H1 (cell line): ENCODE data around the gene KCNMB1. TPM values are rescaled to one million over a fixed set of nuclear protein-coding genes. Genes with fewer than 3 reads are reported as not detected.

Source experiments
- CTCF ChIA-PET: fragments of 300-600 bp; sonication (Branson Sonifier 250); formaldehyde crosslinking; loops from one replicate; lab custom pipeline; 2021; ENCODE audit not compliant: partially characterized antibody; lab: Charles Lee
- POLR2A ChIA-PET: fragments of 300-600 bp; sonication (Branson Sonifier 250); formaldehyde crosslinking; loops from one replicate; lab custom pipeline; 2021; ENCODE audit warnings: inconsistent platforms; ENCODE audit not compliant: partially characterized antibody; lab: Charles Lee
- DNase-seq, 2 experiments: peaks; one replicate each; pipeline versions ENCODE4 v3.0.0 to v3.0.0-alpha.2; 2010 to 2022; ENCODE audit warnings: low spot score in 2 of 2, low read depth in 1 of 2, mixed read lengths in 1 of 2
- FAIRE-seq: peaks from 2 replicates; lab custom pipeline; 2011; peaks lifted over from hg19 to GRCh38; lab: Jason Lieb, UNC
- H2AFZ ChIP-seq: 2 replicates; pipeline ENCODE4 v1.8.1; 2012; ENCODE audit warnings: low read length, inconsistent platforms
- H2AK5ac ChIP-seq: 2 replicates; pipeline ENCODE4 v1.6.1; 2013; ENCODE audit warnings: low read depth, low read length
- H2BK120ac ChIP-seq: replicated peaks from 2 replicates; pipeline ENCODE3; 2013; ENCODE audit warnings: low read depth, low read length, inconsistent platforms
- H2BK12ac ChIP-seq: 2 replicates; pipeline ENCODE4 v1.6.1; 2013; ENCODE audit warnings: low read depth, low read length
- H2BK15ac ChIP-seq: 2 replicates; pipeline ENCODE4 v1.6.1; 2013; ENCODE audit warnings: low read length
- H2BK20ac ChIP-seq: 2 replicates; pipeline ENCODE4 v1.6.1; 2013; ENCODE audit warnings: low read length
- H2BK5ac ChIP-seq: 2 replicates; pipeline ENCODE4 v1.6.1; 2013; ENCODE audit warnings: low read depth, low read length
- H3K14ac ChIP-seq: 2 replicates; pipeline ENCODE4 v1.6.1; 2013; ENCODE audit warnings: inconsistent platforms; ENCODE audit not compliant: insufficient read length
- H3K18ac ChIP-seq: 2 replicates; pipeline ENCODE4 v1.6.1; 2013; ENCODE audit warnings: low read length; ENCODE audit errors: extremely low read depth
- H3K23ac ChIP-seq: 2 replicates; pipeline ENCODE4 v1.6.1; 2013; ENCODE audit warnings: inconsistent platforms; ENCODE audit not compliant: insufficient read length
- H3K23me2 ChIP-seq: 2 replicates; pipeline ENCODE4 v1.6.1; 2013; ENCODE audit warnings: low read depth, low read length
- H3K27ac ChIP-seq: 2 replicates; pipeline ENCODE4 v1.6.1; 2011; ENCODE audit warnings: low read depth, low read length, inconsistent platforms
- H3K27me3 ChIP-seq, 4 experiments: replicated peaks in 1 of 4; 1 replicate in 1 of 4; 2 replicates in 3 of 4; pipeline versions ENCODE4 v1.6.1 to v1.8.1; 2011 to 2013; ENCODE audit warnings: low read length in 3 of 4, mild to moderate bottlenecking in 3 of 4, inconsistent platforms in 2 of 4, mixed read lengths in 2 of 4, moderate library complexity in 1 of 4; ENCODE audit not compliant: control insufficient read depth in 3 of 4, insufficient read depth in 3 of 4; ENCODE audit errors: extremely low read depth in 1 of 4
- H3K36me3 ChIP-seq, 4 experiments: 2 replicates each; pipeline versions ENCODE4 v1.6.1 to v1.8.1; 2011 to 2013; ENCODE audit warnings: mild to moderate bottlenecking in 4 of 4, low read length in 3 of 4, moderate library complexity in 2 of 4, control low read depth in 1 of 4, inconsistent platforms in 1 of 4; ENCODE audit not compliant: insufficient read depth in 4 of 4, control insufficient read depth in 2 of 4
- H3K4ac ChIP-seq: replicated peaks from 2 replicates; pipeline ENCODE3; 2013; ENCODE audit warnings: low read length, low read depth, mixed read lengths, inconsistent platforms; ENCODE audit not compliant: insufficient read length
- H3K4me1 ChIP-seq, 4 experiments: replicated peaks in 1 of 4; 1 replicate in 1 of 4; 2 replicates in 3 of 4; pipeline versions ENCODE4 v1.6.1 to v1.8.1; 2011 to 2013; ENCODE audit warnings: low read length in 3 of 4, inconsistent platforms in 2 of 4, mixed read lengths in 1 of 4; ENCODE audit not compliant: insufficient read depth in 4 of 4, control insufficient read depth in 3 of 4
- H3K4me2 ChIP-seq, 2 experiments: 2 replicates each; pipeline versions ENCODE4 v1.6.1 to v1.8.1; 2011 to 2013; ENCODE audit warnings: low read depth in 2 of 2, low read length in 2 of 2, control low read depth in 1 of 2, inconsistent platforms in 1 of 2, mild to moderate bottlenecking in 1 of 2; ENCODE audit not compliant: insufficient read depth in 1 of 2
- H3K4me3 ChIP-seq, 4 experiments: fragments of 200-600, 300-600 bp in 1 of 4; sonication (generic), shearing (Covaris generic), sonication (Bioruptor Twin) in 1 of 4; 2 replicates each; pipeline versions ENCODE4 v1.5.1 to v1.8.1; 2011 to 2016; ENCODE audit warnings: low read length in 4 of 4, low read depth in 3 of 4, control low read depth in 2 of 4, inconsistent platforms in 2 of 4, mild to moderate bottlenecking in 2 of 4, mixed read lengths in 1 of 4, moderate library complexity in 1 of 4; ENCODE audit not compliant: insufficient read depth in 2 of 4; ENCODE audit errors: extremely low read depth in 1 of 4
- H3K56ac ChIP-seq: replicated peaks from 2 replicates; pipeline ENCODE3; 2013; ENCODE audit warnings: low read depth, mild to moderate bottlenecking, mixed read lengths, low read length, inconsistent platforms; ENCODE audit not compliant: insufficient read length
- H3K79me1 ChIP-seq: 2 replicates; pipeline ENCODE4 v1.6.1; 2013; ENCODE audit warnings: low read depth, low read length, control low read depth
- H3K79me2 ChIP-seq, 2 experiments: 2 replicates each; pipeline versions ENCODE4 v1.6.1 to v1.8.1; 2012 to 2013; ENCODE audit warnings: low read length in 2 of 2, mild to moderate bottlenecking in 2 of 2, inconsistent platforms in 1 of 2; ENCODE audit not compliant: insufficient read depth in 2 of 2, control insufficient read depth in 1 of 2
- H3K9ac ChIP-seq, 4 experiments: replicated peaks in 1 of 4; 1 replicate in 1 of 4; 2 replicates in 3 of 4; pipeline versions ENCODE4 v1.6.1 to v1.8.1; 2011 to 2013; ENCODE audit warnings: low read depth in 3 of 4, low read length in 3 of 4, control low read depth in 2 of 4, mild to moderate bottlenecking in 2 of 4, moderate library complexity in 2 of 4, inconsistent platforms in 1 of 4; ENCODE audit errors: extremely low read depth in 1 of 4
- H3K9me3 ChIP-seq, 2 experiments: 2 replicates each; pipeline versions ENCODE4 v1.6.1 to v1.8.1; 2012 to 2013; ENCODE audit warnings: mild to moderate bottlenecking in 2 of 2, moderate library complexity in 2 of 2, control low read depth in 1 of 2, inconsistent platforms in 1 of 2, low read depth in 1 of 2, low read length in 1 of 2, mixed read lengths in 1 of 2; ENCODE audit not compliant: insufficient read depth in 2 of 2
- H4K20me1 ChIP-seq, 2 experiments: replicated peaks in 1 of 2; 2 replicates each; pipeline versions ENCODE3 to v1.8.1; 2011 to 2013; ENCODE audit warnings: inconsistent platforms in 2 of 2, low read length in 2 of 2, mild to moderate bottlenecking in 1 of 2; ENCODE audit not compliant: insufficient read depth in 2 of 2, control insufficient read depth in 1 of 2
- H4K5ac ChIP-seq: 2 replicates; pipeline ENCODE4 v1.6.1; 2013; ENCODE audit warnings: low read length, low read depth, mixed read lengths, inconsistent platforms; ENCODE audit not compliant: insufficient read length
- H4K8ac ChIP-seq: 2 replicates; pipeline ENCODE4 v1.8.0; 2013; ENCODE audit warnings: mild to moderate bottlenecking, moderate library complexity, low read length, inconsistent platforms; ENCODE audit not compliant: insufficient read depth; ENCODE audit errors: extremely low read depth
- H4K91ac ChIP-seq: replicated peaks from 2 replicates; pipeline ENCODE3; 2013; ENCODE audit warnings: low read length, mixed read lengths, inconsistent platforms; ENCODE audit not compliant: insufficient read length
- CHD2 ChIP-seq: IDR thresholded peaks from 2 replicates; pipeline ENCODE4 v1.6.1; 2012; ENCODE audit warnings: low read length, improper control_type of control experiment
- CREB1 ChIP-seq: IDR thresholded peaks from 2 replicates; pipeline ENCODE4 v1.6.1; 2012; ENCODE audit warnings: inconsistent platforms
- CTBP2 ChIP-seq: IDR thresholded peaks from 2 replicates; pipeline ENCODE4 v1.7.0; 2011; ENCODE audit warnings: borderline replicate concordance, mild to moderate bottlenecking, moderate library complexity, mixed read lengths, low read length; ENCODE audit not compliant: insufficient read depth, insufficient read length
- SIN3A ChIP-seq, 2 experiments: IDR thresholded peaks in 1 of 2; conservative IDR thresholded peaks in 1 of 2; 2 replicates each; pipeline ENCODE4 v1.6.1; 2011 to 2012; ENCODE audit warnings: low read length in 2 of 2, improper control_type of control experiment in 1 of 2, low read depth in 1 of 2, mild to moderate bottlenecking in 1 of 2
- WGBS, 2 experiments: shearing (Covaris generic) in 1 of 2; methylation state at CpG; one replicate each; pipeline versions ENCODE4 v1.1.6 to v1.1.7; 2013 to 2015; ENCODE audit warnings: low lambda C conversion rate in 2 of 2, mixed read lengths in 2 of 2, inconsistent platforms in 1 of 2, low coverage in 1 of 2, missing lambda C conversion rate in 1 of 2; ENCODE audit not compliant: insufficient replicate concordance in 2 of 2, insufficient coverage in 1 of 2, insufficient read length in 1 of 2; ENCODE audit errors: extremely low coverage in 1 of 2, missing lambda C conversion rate in 1 of 2; 5-methylcytosine and 5-hydroxymethylcytosine counted together
- polyA plus RNA-seq, 7 experiments: library from polyadenylated mRNA; depleted of rRNA in 3 of 7; stranded (reverse) in 5 of 7; unstranded in 2 of 7; fragments of >200 nt in 5 of 7; fragments of 200-250 nt in 2 of 7; gene quantifications; 1 replicate in 5 of 7; 2 replicates in 1 of 7; 4 replicates in 1 of 7; pipeline versions ENCODE4 v1.2.1 to v1.2.3, GENCODE V29; 2011 to 2013; ENCODE audit warnings: missing spikeins in 2 of 7, mixed read lengths in 2 of 7
- total RNA-seq: library from RNA; stranded (reverse); fragmentation: NEBNext Ultra II Directional; extraction: Animal tissue kit (Norgen Biotek cat#: 25700); gene quantifications from 2 replicates; pipeline ENCODE4 v1.2.1, GENCODE V29; 2021

Gene KCNMB1
- total and polyA plus RNA-seq, 2 of the 8 experiments (the other 6 are each of a cell fraction or from before 2014, with no cell fraction given): 0.08 to 0.19 TPM

DNA sequence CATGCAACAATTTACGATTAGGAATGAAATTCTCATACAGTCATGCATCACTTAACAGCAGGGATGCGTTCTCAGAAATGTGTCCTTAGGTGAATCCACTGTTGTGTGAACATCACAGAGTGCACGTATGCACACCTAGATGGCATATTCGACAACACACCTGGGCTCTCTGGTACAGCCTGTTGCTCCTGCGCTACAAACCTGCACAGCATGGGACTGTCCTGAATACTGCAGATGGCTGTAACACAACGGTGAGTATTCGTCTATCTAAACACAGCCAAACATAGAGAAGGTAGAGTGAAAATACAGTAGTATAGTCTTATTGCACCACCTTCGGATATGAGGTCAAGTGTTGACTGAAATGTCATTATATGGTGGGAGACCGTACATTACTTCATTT is 47.6 kb downstream of the KCNMB1 start:
- H3K27ac ChIP-seq: no peak overlapping the region
- no peak overlapping the region for H2BK12ac ChIP-seq
- no peak overlapping the region for H3K4me3 ChIP-seq
- no peak overlapping the region for H3K14ac ChIP-seq
- H3K79me2 ChIP-seq: no peaks in the 10 kb centered on the region
- no peak for FAIRE-seq
- peak overlapping the region; percentile 74; the same call in 1 of the 2 replicates for H2BK15ac ChIP-seq
- no peak overlapping the region for H2BK120ac ChIP-seq
- H2BK20ac ChIP-seq: no peak overlapping the region
- ChIA-PET CTCF (interaction anchor here (0.6 to 5.9 kb wide), 11 partner anchors 7 to 133 kb away, joined by 3 to 77 read pairs (median 5); no protein-coding TSS in a partner anchor), POLR2A (no interaction called here)
- H3K23ac ChIP-seq: no peak overlapping the region
- H4K8ac ChIP-seq: no peak overlapping the region
- H2AFZ ChIP-seq: no peak overlapping the region
- no peak overlapping the region for H3K4ac ChIP-seq
- no peaks in the 10 kb centered on the region for H4K20me1 ChIP-seq
- H3K18ac ChIP-seq: no peak overlapping the region
- H3K4me1 ChIP-seq: peaks cover 6 to 11% (median 9%) of the 10 kb centered on the region in 4 experiments; a peak in 5 of 7 replicates
- no peaks in the 10 kb centered on the region for H3K79me1 ChIP-seq
- H3K56ac ChIP-seq: no peak overlapping the region
- H2BK5ac ChIP-seq: no peak overlapping the region
- H3K4me2 ChIP-seq: no peak overlapping the region
- WGBS, 2 experiments: 93% methylated on average over 9 of the region's 9 CpGs; no CpG with 5 or more reads in 1 of the 2 experiments
- H3K9ac ChIP-seq: no peak overlapping the region
- H3K36me3 ChIP-seq: no peaks in the 10 kb centered on the region
- H4K5ac ChIP-seq: no peak overlapping the region
- DNase-seq: no peak
- no peaks in the 10 kb centered on the region for H3K23me2 ChIP-seq
- no peak overlapping the region for H4K91ac ChIP-seq
- no peak overlapping the region for H2AK5ac ChIP-seq
- peaks cover 10 to 15% of the 10 kb centered on the region in 2 experiments; a peak in 3 of 4 replicates for H3K9me3 ChIP-seq
- no peaks in the 10 kb centered on the region for H3K27me3 ChIP-seq
- no peak for TF ChIP-seq SIN3A (conservative IDR thresholded peaks at IDR 0.05 in 1 of 2, IDR thresholded peaks at IDR 0.05 in 1 of 2; ENCODE audit: low read depth in 1 of 2, low read length in 2 of 2)
- no peak for TF ChIP-seq CREB1
- TF ChIP-seq CHD2: no peak
- no peak for TF ChIP-seq CTBP2
